K562 (cell line): ENCODE results near the gene BORCS8. TPM values are rescaled to one million over a fixed set of nuclear protein-coding genes. Genes with fewer than 3 reads are reported as not detected.

ENCODE experiments used
- ATAC-seq: fragments of 200-7000 bp; cut with Tn5 transposase; 3 replicates; pipeline ENCODE4 v1.9.1; 2020; ENCODE audit warnings: moderate library complexity
- BruUV-seq: library from RNA; stranded (reverse); fragments of 400-500 nt; replicated peaks from 2 replicates; lab custom pipeline; 2021; lab: Mats Ljungman, UMichigan
- CTCF ChIA-PET: fragments of 300-600 bp; formaldehyde crosslinking; extraction: SDS; loops from one replicate; lab custom pipeline; 2021; ENCODE audit warnings: low intra/inter-chr PET ratio; lab: Yijun Ruan, JAX
- POLR2A ChIA-PET: fragments of 300-600, 350-650 bp; sonication (Branson Sonifier 250); formaldehyde crosslinking; extraction: SDS; loops from one replicate; lab custom pipeline; 2021; ENCODE audit warnings: antibody characterized with exemption, inconsistent platforms; lab: Yijun Ruan, JAX
- DNase-seq, 4 experiments: peaks; one replicate each; pipeline versions ENCODE4 v3.0.0 to v3.0.0-alpha.2; 2011 to 2018; ENCODE audit warnings: low spot score in 3 of 4, mixed read lengths in 3 of 4; ENCODE audit errors: extremely low read depth in 1 of 4
- FAIRE-seq: peaks from 2 replicates; lab custom pipeline; 2011; peaks lifted over from hg19 to GRCh38; lab: Jason Lieb, UNC
- H2AFZ ChIP-seq: 2 replicates; pipeline ENCODE4 v1.6.0; 2011; ENCODE audit warnings: low read depth, low read length, control low read depth, inconsistent platforms
- H3K27ac ChIP-seq: fragments of 200-600 bp; 3 replicates; pipeline ENCODE4 v1.8.0; 2011; ENCODE audit warnings: low read depth, mild to moderate bottlenecking, control low read depth, inconsistent platforms, low read length, moderate library complexity, mixed read lengths; ENCODE audit errors: extremely low read depth
- H3K27me3 ChIP-seq, 2 experiments: fragments of 300-600 bp in 1 of 2; 2 replicates in 1 of 2; 3 replicates in 1 of 2; pipeline versions ENCODE4 v1.6.0 to v1.8.0; 2011; ENCODE audit warnings: inconsistent platforms in 2 of 2, low read length in 2 of 2, mild to moderate bottlenecking in 1 of 2, mixed read lengths in 1 of 2, moderate library complexity in 1 of 2; ENCODE audit not compliant: control insufficient read depth in 2 of 2, insufficient read depth in 2 of 2
- H3K36me3 ChIP-seq: fragments of 300-600 bp; 3 replicates; pipeline ENCODE4 v1.8.0; 2011; ENCODE audit warnings: mild to moderate bottlenecking, low read length, inconsistent platforms; ENCODE audit not compliant: control insufficient read depth, insufficient read depth
- H3K4me1 ChIP-seq, 2 experiments: fragments of 200-600 bp in 1 of 2; replicated peaks in 1 of 2; 2 replicates in 1 of 2; 3 replicates in 1 of 2; pipeline versions ENCODE4 v1.5.1 to v1.8.0; 2011; ENCODE audit warnings: inconsistent platforms in 2 of 2, low read length in 2 of 2, mild to moderate bottlenecking in 1 of 2, mixed read lengths in 1 of 2, moderate library complexity in 1 of 2; ENCODE audit not compliant: control insufficient read depth in 2 of 2, insufficient read depth in 2 of 2
- H3K4me2 ChIP-seq: 2 replicates; pipeline ENCODE4 v1.6.1; 2011; ENCODE audit warnings: low read length, control low read depth, inconsistent platforms, mixed read lengths; ENCODE audit not compliant: insufficient read depth
- H3K4me3 ChIP-seq: fragments of 200-600 bp; sonication (generic), shearing (Covaris generic); 2 replicates; pipeline ENCODE4 v1.5.1; 2016; ENCODE audit warnings: control low read depth, inconsistent platforms
- H3K79me2 ChIP-seq: fragments of 200-600 bp; 3 replicates; pipeline ENCODE4 v1.8.0; 2011; ENCODE audit warnings: low read length, inconsistent platforms; ENCODE audit not compliant: control insufficient read depth, insufficient read depth
- H3K9ac ChIP-seq, 2 experiments: 2 replicates each; pipeline versions ENCODE4 v1.6.0 to v1.6.1; 2011; ENCODE audit warnings: low read depth in 2 of 2, low read length in 2 of 2, control low read depth in 1 of 2, inconsistent platforms in 1 of 2, mild to moderate bottlenecking in 1 of 2, mixed read lengths in 1 of 2; ENCODE audit not compliant: insufficient read depth in 1 of 2
- H3K9me1 ChIP-seq: one replicate; pipeline ENCODE4 v1.6.0; 2011; ENCODE audit warnings: inconsistent platforms, mild to moderate bottlenecking, low read length, moderate library complexity; ENCODE audit not compliant: control insufficient read depth, insufficient read depth
- H3K9me3 ChIP-seq: replicated peaks from 2 replicates; pipeline ENCODE4 v1.5.1; 2011; ENCODE audit warnings: low read depth, low read length, inconsistent platforms; ENCODE audit not compliant: control insufficient read depth, insufficient read depth
- H4K20me1 ChIP-seq: replicated peaks from 2 replicates; pipeline ENCODE4 v1.6.1; 2011; ENCODE audit warnings: low read length, inconsistent platforms, mixed read lengths; ENCODE audit not compliant: control insufficient read depth, insufficient read depth
- GATA2 ChIP-seq: sonication (generic); formaldehyde crosslinking; IDR thresholded peaks from 2 replicates; pipeline ENCODE4 v1.4.0; 2020; ENCODE audit warnings: mild to moderate bottlenecking, missing genetic modification reagents
- GTF2F1 ChIP-seq: IDR thresholded peaks from 2 replicates; pipeline ENCODE4 v1.6.1; 2011; ENCODE audit warnings: low read depth, low read length, improper control_type of control experiment
- STAT5B ChIP-seq: fragments of 250-450 bp; sonication (Bioruptor Pico); IDR thresholded peaks from 2 replicates; pipeline ENCODE4 v1.8.0; 2021; ENCODE audit warnings: mild to moderate bottlenecking, inconsistent platforms
- WGBS: fragments of 100-300 bp; shearing (Covaris generic); methylation state at CpG from one replicate; pipeline ENCODE4 v1.1.6; 2016; ENCODE audit warnings: low coverage, mixed read lengths; ENCODE audit not compliant: insufficient coverage; ENCODE audit errors: missing lambda C conversion rate; 5-methylcytosine and 5-hydroxymethylcytosine counted together
- in situ Hi-C: fragments of 300-500 bp; cut with MboI; formaldehyde crosslinking; loops from 4 replicates; pipeline ENCODE4 v1.15.0; 2018; ENCODE audit warnings: inconsistent platforms, mixed read lengths
- intact Hi-C: fragments of 100-400 bp; cut with micrococcal nuclease; formaldehyde crosslinking; loops from 2 replicates; pipeline ENCODE4 v1.14.2; 2022
- polyA plus RNA-seq, 8 experiments: library from polyadenylated mRNA; depleted of rRNA in 4 of 8; stranded (reverse) in 5 of 8; unstranded in 3 of 8; fragments of >200 nt; fragmentation: Nextera tagmentation in 2 of 8; fragmentation: Illumina TruSeq in 1 of 8; extraction: Ambion mirVana in 2 of 8; extraction: Trizol in 1 of 8; gene quantifications; 2 replicates each; pipeline versions ENCODE4 v1.2.1 to v1.2.3, GENCODE V29; 2011 to 2014; ENCODE audit warnings: inconsistent platforms in 1 of 8, missing spikeins in 1 of 8
- total RNA-seq, 7 experiments: library from RNA; depleted of rRNA in 6 of 7; stranded (reverse); fragments of >200 nt in 6 of 7; fragmentation: Illumina TruSeq in 2 of 7; extraction: Trizol in 2 of 7; gene quantifications; 2 replicates each; pipeline versions ENCODE4 v1.2.1 to v1.2.3, GENCODE V29; 2011 to 2021; ENCODE audit warnings: low replicate concordance in 1 of 7
- TF ChIP-seq, protein P1 (sequence below), 3 experiments: IDR thresholded peaks in 2 of 3; conservative IDR thresholded peaks in 1 of 3; 2 replicates each; pipeline ENCODE4 v1.5.1; 2011 to 2012; ENCODE audit warnings: low read length in 3 of 3, mild to moderate bottlenecking in 3 of 3, control low read depth in 2 of 3, improper control_type of control experiment in 1 of 3, inconsistent platforms in 1 of 3, low read depth in 1 of 3, mixed read lengths in 1 of 3, moderate library complexity in 1 of 3; ENCODE audit not compliant: insufficient read depth in 2 of 3

The BORCS8 gene
- total and polyA plus RNA-seq, 9 of the 15 experiments (the other 6 are each of a cell fraction or from before 2014, with no cell fraction given) = 4.6 to 33.6 (median 16.3) TPM

DNA sequence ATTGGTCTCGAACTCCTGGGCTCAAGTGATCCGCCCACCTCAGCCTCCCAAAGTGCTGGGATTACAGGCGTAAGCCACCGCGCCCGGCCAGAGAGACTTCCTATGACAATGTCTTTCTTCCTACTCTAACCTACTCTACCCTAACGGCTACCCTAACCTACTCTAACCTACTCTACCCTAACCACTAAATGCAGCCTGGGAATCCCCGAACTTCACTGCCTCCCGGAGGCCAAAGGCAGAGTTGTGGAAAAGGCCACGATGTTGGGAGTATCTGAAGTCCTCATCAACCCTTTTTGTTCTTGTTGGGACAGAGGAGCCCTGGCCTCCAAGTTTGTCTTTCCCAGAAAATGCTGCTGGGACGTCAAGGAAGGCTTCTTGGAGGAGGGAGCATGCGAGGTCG lies 12.2 kb upstream of the BORCS8 start:
- Histone ChIP-seq H2AFZ (no peak overlapping the region), H3K9me3 (no peaks in the 10 kb centered on the region), H3K9me1 (no peaks in the 10 kb centered on the region), H3K9ac (no peak overlapping the region), H3K4me1 (peaks cover 12 to 30% of the 10 kb centered on the region in 2 experiments; a peak in 4 of 5 replicates), H3K36me3 (peaks cover 25% of the 10 kb centered on the region; the same call in 2 of the 3 replicates), H3K4me2 (no peak overlapping the region), H3K27me3 (no peaks in the 10 kb centered on the region), H3K4me3 (no peak overlapping the region), H3K27ac (no peak overlapping the region), H3K79me2 (peaks cover 20% of the 10 kb centered on the region), H4K20me1 (no peaks in the 10 kb centered on the region)
- intact Hi-C loops (no loop called here), in situ Hi-C loops (no loop called here)
- ChIA-PET CTCF (no interaction called here), POLR2A (interaction anchor here (0.7 to 1.0 kb wide), 2 partner anchors 16 to 71 kb away, joined by 3 read pairs; no protein-coding TSS in a partner anchor)
- DNase-seq (no peak), ATAC-seq (no peak), FAIRE-seq (no peak)
- TF ChIP-seq GATA2 (CRISPR knock-in tag) = no peak
- TF ChIP-seq, protein P1, sequence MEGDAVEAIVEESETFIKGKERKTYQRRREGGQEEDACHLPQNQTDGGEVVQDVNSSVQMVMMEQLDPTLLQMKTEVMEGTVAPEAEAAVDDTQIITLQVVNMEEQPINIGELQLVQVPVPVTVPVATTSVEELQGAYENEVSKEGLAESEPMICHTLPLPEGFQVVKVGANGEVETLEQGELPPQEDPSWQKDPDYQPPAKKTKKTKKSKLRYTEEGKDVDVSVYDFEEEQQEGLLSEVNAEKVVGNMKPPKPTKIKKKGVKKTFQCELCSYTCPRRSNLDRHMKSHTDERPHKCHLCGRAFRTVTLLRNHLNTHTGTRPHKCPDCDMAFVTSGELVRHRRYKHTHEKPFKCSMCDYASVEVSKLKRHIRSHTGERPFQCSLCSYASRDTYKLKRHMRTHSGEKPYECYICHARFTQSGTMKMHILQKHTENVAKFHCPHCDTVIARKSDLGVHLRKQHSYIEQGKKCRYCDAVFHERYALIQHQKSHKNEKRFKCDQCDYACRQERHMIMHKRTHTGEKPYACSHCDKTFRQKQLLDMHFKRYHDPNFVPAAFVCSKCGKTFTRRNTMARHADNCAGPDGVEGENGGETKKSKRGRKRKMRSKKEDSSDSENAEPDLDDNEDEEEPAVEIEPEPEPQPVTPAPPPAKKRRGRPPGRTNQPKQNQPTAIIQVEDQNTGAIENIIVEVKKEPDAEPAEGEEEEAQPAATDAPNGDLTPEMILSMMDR (IDR thresholded peaks at IDR 0.05 in 2 of 3, conservative IDR thresholded peaks at IDR 0.05 in 1 of 3; ENCODE audit: insufficient read depth in 2 of 3, low read depth in 1 of 3, low read length in 3 of 3) = peak in 2 of 3 experiments; percentile 7 to 10; a peak in 2 of 6 replicates
- no peak for TF ChIP-seq STAT5B
- TF ChIP-seq GTF2F1 = no peak
- BruUV-seq = no TSS peak
- 75% methylated on average over 12 of the region's 13 CpGs for WGBS
